ENCODE measurements around the gene C11orf52.
"Not testable (repeated sequence)": the region's sequence is repeated elsewhere in the genome, so short reads cannot be mapped to it uniquely, and the experiment has no call there.

The C11orf52 gene

DNA sequence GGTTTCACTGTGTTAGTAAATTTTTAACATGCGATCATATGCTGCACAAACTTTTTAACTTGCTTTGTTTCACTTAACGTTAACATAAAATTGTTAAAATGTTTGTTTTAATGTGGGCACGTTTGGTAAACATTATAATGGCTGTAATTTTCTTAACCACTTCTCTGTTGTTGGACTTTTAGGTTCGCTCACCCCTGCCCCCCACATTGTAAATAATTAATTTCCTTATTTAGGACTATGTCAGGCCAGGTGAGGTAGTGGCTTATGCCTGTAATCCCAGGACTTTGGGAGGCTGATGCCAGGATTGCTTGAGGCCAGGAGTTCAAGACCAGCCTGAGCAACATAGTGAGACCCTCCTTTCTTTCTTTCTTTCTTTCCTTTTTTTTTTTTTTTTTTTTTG is 11.8 kb downstream of the C11orf52 start:
- TF ChIP-seq, protein P1, sequence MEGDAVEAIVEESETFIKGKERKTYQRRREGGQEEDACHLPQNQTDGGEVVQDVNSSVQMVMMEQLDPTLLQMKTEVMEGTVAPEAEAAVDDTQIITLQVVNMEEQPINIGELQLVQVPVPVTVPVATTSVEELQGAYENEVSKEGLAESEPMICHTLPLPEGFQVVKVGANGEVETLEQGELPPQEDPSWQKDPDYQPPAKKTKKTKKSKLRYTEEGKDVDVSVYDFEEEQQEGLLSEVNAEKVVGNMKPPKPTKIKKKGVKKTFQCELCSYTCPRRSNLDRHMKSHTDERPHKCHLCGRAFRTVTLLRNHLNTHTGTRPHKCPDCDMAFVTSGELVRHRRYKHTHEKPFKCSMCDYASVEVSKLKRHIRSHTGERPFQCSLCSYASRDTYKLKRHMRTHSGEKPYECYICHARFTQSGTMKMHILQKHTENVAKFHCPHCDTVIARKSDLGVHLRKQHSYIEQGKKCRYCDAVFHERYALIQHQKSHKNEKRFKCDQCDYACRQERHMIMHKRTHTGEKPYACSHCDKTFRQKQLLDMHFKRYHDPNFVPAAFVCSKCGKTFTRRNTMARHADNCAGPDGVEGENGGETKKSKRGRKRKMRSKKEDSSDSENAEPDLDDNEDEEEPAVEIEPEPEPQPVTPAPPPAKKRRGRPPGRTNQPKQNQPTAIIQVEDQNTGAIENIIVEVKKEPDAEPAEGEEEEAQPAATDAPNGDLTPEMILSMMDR (conservative IDR thresholded peaks at IDR 0.05; ENCODE audit: low read depth, low read length): no peak
- H3K4me3 ChIP-seq (ENCODE audit: low read depth, low read length): no peak overlapping the region
- DNase-seq (ENCODE audit: low read depth): no peak

GRCh38 chr11:111932611-111932950 is 13.9 kb downstream of the C11orf52 start:
- TF ChIP-seq, protein P1 (conservative IDR thresholded peaks at IDR 0.05; ENCODE audit: low read depth, low read length): no peak
- no peak for DNase-seq (ENCODE audit: low read depth)
- no peak overlapping the region for H3K4me3 ChIP-seq (ENCODE audit: low read depth, low read length)

GRCh38 chr11:111933176-111933575 is 14.5 kb downstream of the C11orf52 start:
- DNase-seq (ENCODE audit: low read depth); H3K4me3 ChIP-seq (ENCODE audit: low read depth, low read length): not testable (repeated sequence)

DNA sequence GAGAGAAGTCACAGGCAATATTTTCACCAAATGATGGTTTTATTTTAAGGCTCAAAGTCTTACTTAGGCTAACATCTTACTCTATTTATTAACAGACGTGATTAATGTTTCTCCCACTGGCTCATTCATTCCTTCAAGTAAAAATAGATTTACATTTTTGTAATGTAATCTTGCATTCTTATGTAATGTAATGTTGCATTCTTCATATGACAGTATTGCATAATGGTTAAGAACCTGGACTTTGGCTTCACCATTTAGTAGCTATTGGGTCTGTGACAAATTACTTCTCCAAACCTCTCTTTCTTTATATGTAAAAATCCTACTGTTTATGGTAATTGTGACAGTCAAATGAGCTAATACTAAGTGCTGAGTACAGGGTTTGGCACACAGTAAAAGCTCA is 15.2 kb downstream of the C11orf52 start:
- H3K4me3 ChIP-seq (ENCODE audit: low read depth, low read length): no peak overlapping the region
- DNase-seq (ENCODE audit: low read depth): peak; percentile 46
- TF ChIP-seq, protein P1 (conservative IDR thresholded peaks at IDR 0.05; ENCODE audit: low read depth, low read length): no peak

GRCh38 chr11:111934306-111934705 is 15.6 kb downstream of the C11orf52 start:
- TF ChIP-seq, protein P1 (conservative IDR thresholded peaks at IDR 0.05; ENCODE audit: low read depth, low read length): no peak
- no peak overlapping the region for H3K4me3 ChIP-seq (ENCODE audit: low read depth, low read length)
- DNase-seq (ENCODE audit: low read depth): no peak

- no peak overlapping the region for H3K4me3 ChIP-seq (ENCODE audit: low read depth, low read length)
- TF ChIP-seq, protein P1 (conservative IDR thresholded peaks at IDR 0.05; ENCODE audit: low read depth, low read length): no peak
- peak; percentile 84 for DNase-seq (ENCODE audit: low read depth)
These were observed 16.8 kb downstream of the C11orf52 start for GRCh38 chr11:111935317-111936039.

GRCh38 chr11:111936040-111936540 is 17.4 kb downstream of the C11orf52 start:
- TF ChIP-seq, protein P1 (conservative IDR thresholded peaks at IDR 0.05; ENCODE audit: low read depth, low read length): no peak
- no peak for DNase-seq (ENCODE audit: low read depth)
- H3K4me3 ChIP-seq (ENCODE audit: low read depth, low read length): peak overlapping the region; percentile 71
